K562 (cell line): ENCODE measurements around the gene ASPHD2. TPM values are rescaled to one million over a fixed set of nuclear protein-coding genes. Genes with fewer than 3 reads are reported as not detected.

ENCODE experiments used
- ETV1 ChIP-seq: fragments of 450-650 bp; conservative IDR thresholded peaks from 2 replicates; pipeline ENCODE4 v1.6.1; 2016; ENCODE audit warnings: missing genetic modification characterization, control low read depth, low read depth, missing compliant biosample characterization
- polyA plus RNA-seq, 8 experiments: library from polyadenylated mRNA; depleted of rRNA in 4 of 8; stranded (reverse) in 5 of 8; unstranded in 3 of 8; fragments of >200 nt; fragmentation: Nextera tagmentation in 2 of 8; fragmentation: Illumina TruSeq in 1 of 8; extraction: Ambion mirVana in 2 of 8; extraction: Trizol in 1 of 8; gene quantifications; 2 replicates each; pipeline versions ENCODE4 v1.2.1 to v1.2.3, GENCODE V29; 2011 to 2014; ENCODE audit warnings: inconsistent platforms in 1 of 8, missing spikeins in 1 of 8
- total RNA-seq, 7 experiments: library from RNA; depleted of rRNA in 6 of 7; stranded (reverse); fragments of >200 nt in 6 of 7; fragmentation: Illumina TruSeq in 2 of 7; extraction: Trizol in 2 of 7; gene quantifications; 2 replicates each; pipeline versions ENCODE4 v1.2.1 to v1.2.3, GENCODE V29; 2011 to 2021; ENCODE audit warnings: low replicate concordance in 1 of 7
- TF ChIP-seq, protein P1 (sequence below): fragments of 450-650 bp; IDR thresholded peaks from 2 replicates; pipeline ENCODE4 v1.6.1; 2016; ENCODE audit warnings: mild to moderate bottlenecking, moderate library complexity

ASPHD2 gene
- total and polyA plus RNA-seq, 9 of the 15 experiments (the other 6 are each of a cell fraction or from before 2014, with no cell fraction given): 0.18 to 0.64 (median 0.36) TPM

DNA sequence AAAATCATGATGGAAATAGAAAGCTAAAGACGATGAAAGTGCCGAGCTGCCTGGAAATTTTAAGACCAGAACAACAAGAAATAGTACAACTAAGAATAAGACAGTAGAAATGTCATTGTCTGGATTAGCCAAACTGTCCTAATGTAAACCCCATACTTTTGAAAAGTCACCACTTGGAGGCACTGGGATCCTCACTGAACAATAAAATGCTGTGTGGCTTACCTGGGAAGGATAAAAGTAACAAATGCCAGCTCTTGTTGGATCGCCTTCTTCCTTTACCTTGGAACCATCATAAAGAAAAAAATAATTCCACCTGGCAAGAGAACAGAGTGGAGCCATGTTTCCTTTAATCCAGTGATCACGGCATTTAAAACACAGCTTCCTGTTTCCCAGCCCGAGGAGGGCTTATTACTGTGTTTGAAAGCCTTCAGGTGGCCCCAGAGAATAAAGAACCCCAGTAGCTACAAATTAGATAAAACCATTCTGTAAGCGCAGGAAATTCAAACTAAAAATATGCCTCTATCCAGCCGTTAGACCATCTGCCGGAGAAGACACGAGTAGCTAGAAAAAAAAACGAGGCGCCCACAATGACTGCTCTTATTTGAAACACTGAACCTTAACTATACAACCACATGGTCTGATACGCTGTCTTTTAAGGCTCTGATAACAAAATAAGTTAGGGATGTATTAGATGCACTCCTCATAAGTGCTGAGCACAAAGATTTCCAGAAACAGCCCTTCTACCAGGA lies 50.2 kb downstream of the ASPHD2 start (continued):
- no peak for TF ChIP-seq ETV1 (tag)
- TF ChIP-seq, protein P1, sequence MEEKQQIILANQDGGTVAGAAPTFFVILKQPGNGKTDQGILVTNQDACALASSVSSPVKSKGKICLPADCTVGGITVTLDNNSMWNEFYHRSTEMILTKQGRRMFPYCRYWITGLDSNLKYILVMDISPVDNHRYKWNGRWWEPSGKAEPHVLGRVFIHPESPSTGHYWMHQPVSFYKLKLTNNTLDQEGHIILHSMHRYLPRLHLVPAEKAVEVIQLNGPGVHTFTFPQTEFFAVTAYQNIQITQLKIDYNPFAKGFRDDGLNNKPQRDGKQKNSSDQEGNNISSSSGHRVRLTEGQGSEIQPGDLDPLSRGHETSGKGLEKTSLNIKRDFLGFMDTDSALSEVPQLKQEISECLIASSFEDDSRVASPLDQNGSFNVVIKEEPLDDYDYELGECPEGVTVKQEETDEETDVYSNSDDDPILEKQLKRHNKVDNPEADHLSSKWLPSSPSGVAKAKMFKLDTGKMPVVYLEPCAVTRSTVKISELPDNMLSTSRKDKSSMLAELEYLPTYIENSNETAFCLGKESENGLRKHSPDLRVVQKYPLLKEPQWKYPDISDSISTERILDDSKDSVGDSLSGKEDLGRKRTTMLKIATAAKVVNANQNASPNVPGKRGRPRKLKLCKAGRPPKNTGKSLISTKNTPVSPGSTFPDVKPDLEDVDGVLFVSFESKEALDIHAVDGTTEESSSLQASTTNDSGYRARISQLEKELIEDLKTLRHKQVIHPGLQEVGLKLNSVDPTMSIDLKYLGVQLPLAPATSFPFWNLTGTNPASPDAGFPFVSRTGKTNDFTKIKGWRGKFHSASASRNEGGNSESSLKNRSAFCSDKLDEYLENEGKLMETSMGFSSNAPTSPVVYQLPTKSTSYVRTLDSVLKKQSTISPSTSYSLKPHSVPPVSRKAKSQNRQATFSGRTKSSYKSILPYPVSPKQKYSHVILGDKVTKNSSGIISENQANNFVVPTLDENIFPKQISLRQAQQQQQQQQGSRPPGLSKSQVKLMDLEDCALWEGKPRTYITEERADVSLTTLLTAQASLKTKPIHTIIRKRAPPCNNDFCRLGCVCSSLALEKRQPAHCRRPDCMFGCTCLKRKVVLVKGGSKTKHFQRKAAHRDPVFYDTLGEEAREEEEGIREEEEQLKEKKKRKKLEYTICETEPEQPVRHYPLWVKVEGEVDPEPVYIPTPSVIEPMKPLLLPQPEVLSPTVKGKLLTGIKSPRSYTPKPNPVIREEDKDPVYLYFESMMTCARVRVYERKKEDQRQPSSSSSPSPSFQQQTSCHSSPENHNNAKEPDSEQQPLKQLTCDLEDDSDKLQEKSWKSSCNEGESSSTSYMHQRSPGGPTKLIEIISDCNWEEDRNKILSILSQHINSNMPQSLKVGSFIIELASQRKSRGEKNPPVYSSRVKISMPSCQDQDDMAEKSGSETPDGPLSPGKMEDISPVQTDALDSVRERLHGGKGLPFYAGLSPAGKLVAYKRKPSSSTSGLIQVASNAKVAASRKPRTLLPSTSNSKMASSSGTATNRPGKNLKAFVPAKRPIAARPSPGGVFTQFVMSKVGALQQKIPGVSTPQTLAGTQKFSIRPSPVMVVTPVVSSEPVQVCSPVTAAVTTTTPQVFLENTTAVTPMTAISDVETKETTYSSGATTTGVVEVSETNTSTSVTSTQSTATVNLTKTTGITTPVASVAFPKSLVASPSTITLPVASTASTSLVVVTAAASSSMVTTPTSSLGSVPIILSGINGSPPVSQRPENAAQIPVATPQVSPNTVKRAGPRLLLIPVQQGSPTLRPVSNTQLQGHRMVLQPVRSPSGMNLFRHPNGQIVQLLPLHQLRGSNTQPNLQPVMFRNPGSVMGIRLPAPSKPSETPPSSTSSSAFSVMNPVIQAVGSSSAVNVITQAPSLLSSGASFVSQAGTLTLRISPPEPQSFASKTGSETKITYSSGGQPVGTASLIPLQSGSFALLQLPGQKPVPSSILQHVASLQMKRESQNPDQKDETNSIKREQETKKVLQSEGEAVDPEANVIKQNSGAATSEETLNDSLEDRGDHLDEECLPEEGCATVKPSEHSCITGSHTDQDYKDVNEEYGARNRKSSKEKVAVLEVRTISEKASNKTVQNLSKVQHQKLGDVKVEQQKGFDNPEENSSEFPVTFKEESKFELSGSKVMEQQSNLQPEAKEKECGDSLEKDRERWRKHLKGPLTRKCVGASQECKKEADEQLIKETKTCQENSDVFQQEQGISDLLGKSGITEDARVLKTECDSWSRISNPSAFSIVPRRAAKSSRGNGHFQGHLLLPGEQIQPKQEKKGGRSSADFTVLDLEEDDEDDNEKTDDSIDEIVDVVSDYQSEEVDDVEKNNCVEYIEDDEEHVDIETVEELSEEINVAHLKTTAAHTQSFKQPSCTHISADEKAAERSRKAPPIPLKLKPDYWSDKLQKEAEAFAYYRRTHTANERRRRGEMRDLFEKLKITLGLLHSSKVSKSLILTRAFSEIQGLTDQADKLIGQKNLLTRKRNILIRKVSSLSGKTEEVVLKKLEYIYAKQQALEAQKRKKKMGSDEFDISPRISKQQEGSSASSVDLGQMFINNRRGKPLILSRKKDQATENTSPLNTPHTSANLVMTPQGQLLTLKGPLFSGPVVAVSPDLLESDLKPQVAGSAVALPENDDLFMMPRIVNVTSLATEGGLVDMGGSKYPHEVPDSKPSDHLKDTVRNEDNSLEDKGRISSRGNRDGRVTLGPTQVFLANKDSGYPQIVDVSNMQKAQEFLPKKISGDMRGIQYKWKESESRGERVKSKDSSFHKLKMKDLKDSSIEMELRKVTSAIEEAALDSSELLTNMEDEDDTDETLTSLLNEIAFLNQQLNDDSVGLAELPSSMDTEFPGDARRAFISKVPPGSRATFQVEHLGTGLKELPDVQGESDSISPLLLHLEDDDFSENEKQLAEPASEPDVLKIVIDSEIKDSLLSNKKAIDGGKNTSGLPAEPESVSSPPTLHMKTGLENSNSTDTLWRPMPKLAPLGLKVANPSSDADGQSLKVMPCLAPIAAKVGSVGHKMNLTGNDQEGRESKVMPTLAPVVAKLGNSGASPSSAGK: 0 out of 2 replicates have a peak, but pooled peaks have one; percentile 27
- TF ChIP-seq, all 486 proteins: peak for 14
